SJCRH30 (cell line): ENCODE data around the gene HIC2. TPM values are rescaled to one million over a fixed set of nuclear protein-coding genes. Genes with fewer than 3 reads are reported as not detected.
"Not testable (repeated sequence)": the region's sequence is repeated elsewhere in the genome, so short reads cannot be mapped to it uniquely, and the experiment has no call there.

Source experiments
- DNase-seq, 2 experiments: peaks; one replicate each; pipeline ENCODE4 v3.0.0-alpha.2; 2015 to 2020
- H3K27ac ChIP-seq: fragments of 250-450 bp; sonication (Bioruptor Pico); 2 replicates; pipeline ENCODE4 v1.5.1; 2020; ENCODE audit warnings: mild to moderate bottlenecking, moderate library complexity
- H3K27me3 ChIP-seq: fragments of 250-450 bp; sonication (Bioruptor Pico); 2 replicates; pipeline ENCODE4 v1.5.1; 2020; ENCODE audit warnings: mild to moderate bottlenecking, moderate library complexity
- H3K36me3 ChIP-seq: fragments of 250-450 bp; sonication (Bioruptor Pico); 2 replicates; pipeline ENCODE4 v1.5.1; 2020; ENCODE audit warnings: mild to moderate bottlenecking, moderate library complexity
- H3K4me1 ChIP-seq: fragments of 250-450 bp; sonication (Bioruptor Pico); 2 replicates; pipeline ENCODE4 v1.5.1; 2020; ENCODE audit warnings: mild to moderate bottlenecking, moderate library complexity
- H3K4me3 ChIP-seq: fragments of 250-450 bp; sonication (Bioruptor Pico); 2 replicates; pipeline ENCODE4 v1.5.1; 2020; ENCODE audit warnings: mild to moderate bottlenecking, moderate library complexity
- H3K9me3 ChIP-seq: fragments of 250-450 bp; sonication (Bioruptor Pico); replicated peaks from 2 replicates; pipeline ENCODE4 v1.5.1; 2020; ENCODE audit warnings: mild to moderate bottlenecking, moderate library complexity
- total RNA-seq: library from RNA; depleted of rRNA; stranded (reverse); fragments of >200 nt; shearing (Covaris generic); gene quantifications from 2 replicates; pipeline ENCODE4 v1.2.3, GENCODE V29; 2014; rRNA removed

Gene HIC2
- total RNA-seq, 1 experiment from 2014 or later = 21.5 TPM

DNA sequence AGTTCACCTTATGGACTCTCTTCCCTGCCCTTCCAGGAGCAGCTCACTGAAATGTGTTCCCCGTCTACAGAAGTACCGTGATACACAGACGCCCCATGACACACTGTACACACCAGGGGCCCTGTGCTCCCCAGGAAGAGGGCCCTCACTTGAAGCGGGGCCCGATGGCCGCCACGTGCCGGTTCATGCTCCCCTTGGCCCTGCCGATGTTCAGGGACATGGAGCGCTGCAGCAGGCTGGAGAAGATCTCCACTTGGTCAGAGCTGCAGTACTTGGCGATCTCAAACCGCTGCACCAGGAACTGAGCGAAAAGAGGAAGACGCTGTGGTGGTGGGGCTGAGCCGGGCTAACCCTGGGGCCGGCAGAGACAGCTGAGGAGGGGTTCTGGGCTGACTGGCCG, 70.6 kb downstream of the HIC2 start:
- H3K27me3 ChIP-seq, H3K27ac ChIP-seq, H3K4me1 ChIP-seq, H3K9me3 ChIP-seq, DNase-seq, H3K4me3 ChIP-seq, H3K36me3 ChIP-seq: not testable (repeated sequence)

- not testable (repeated sequence) for H3K9me3 ChIP-seq, DNase-seq, H3K27me3 ChIP-seq, H3K27ac ChIP-seq, H3K4me3 ChIP-seq, H3K36me3 ChIP-seq, H3K4me1 ChIP-seq
These were observed 72.0 kb downstream of the HIC2 start for GRCh38 chr22:21489149-21489680.

- H3K9me3 ChIP-seq, H3K4me1 ChIP-seq, H3K36me3 ChIP-seq, H3K4me3 ChIP-seq, H3K27ac ChIP-seq, H3K27me3 ChIP-seq, DNase-seq: not testable (repeated sequence)
These were observed 73.4 kb downstream of the HIC2 start for GRCh38 chr22:21490556-21490955.

DNA sequence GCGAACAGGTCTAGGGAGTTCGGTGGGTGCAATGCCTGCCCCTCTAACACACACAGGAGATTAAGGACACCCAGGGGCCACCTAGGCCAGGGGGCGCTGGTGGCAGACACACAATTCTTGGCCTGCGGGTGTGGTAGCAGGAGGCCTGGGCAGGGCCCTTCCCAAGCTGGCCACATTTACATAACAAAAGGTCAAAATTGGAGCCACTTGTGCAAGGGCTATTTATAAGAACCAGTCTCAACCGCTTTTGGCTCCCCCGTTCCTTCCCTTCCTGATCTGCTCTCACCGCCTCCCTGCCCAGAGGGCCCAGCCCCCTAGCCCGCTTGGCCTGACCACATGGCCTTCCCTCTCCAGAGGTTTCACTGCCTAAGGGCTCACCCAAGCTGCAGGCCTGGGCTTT, 75.1 kb downstream of the HIC2 start:
- not testable (repeated sequence) for H3K9me3 ChIP-seq, H3K4me3 ChIP-seq, H3K36me3 ChIP-seq, H3K27ac ChIP-seq, H3K27me3 ChIP-seq, DNase-seq, H3K4me1 ChIP-seq

DNA sequence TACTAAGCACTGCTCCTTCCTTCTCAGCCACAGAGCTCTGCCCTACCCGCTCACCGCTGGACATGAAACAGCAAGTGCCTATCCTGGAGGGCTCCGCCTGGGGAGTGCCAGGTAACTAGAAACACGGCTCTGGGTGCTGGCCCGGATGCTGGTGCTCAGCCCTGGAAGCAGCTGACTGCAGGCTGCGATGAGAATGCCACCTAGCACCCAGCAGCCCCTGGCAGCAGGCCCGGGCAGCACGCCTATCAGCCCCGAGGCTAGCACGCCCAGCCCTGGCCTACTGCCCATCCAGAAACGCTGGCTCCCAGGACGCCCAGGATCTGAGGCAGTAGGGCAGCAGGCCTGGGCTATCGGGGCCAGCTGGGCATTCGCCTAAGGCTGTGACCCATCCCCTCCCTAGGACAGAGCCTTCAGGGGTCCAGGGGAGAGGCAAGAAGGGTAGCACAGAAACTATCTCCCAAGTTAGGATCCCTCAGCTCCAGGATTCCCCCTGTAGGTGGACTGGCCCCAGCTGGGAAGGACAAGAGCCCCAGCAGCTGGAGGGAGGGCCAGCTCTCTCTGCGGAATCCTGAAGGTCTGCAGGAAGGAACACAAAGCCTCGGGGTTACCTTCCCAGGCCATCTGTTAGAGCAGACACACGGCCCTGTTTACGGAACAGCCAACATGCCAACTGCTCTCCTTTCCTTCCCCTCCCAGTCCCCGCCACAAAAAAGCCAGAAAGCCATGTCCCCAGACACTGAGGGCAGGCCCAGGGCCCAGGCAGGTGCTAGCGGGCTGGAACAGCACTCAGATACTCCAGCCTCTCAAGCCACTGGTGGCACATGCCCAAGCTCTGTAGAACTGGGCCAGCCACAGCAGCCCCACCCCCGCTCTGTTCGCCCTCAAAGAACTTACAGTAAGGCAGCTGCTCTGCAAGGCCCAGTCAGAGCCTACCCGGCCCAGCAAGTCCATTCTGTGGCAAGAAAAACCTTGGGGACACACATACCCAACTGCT, 76.9 kb downstream of the HIC2 start:
- H3K27ac ChIP-seq, DNase-seq, H3K4me1 ChIP-seq, H3K4me3 ChIP-seq, H3K27me3 ChIP-seq, H3K36me3 ChIP-seq, H3K9me3 ChIP-seq: not testable (repeated sequence)

- not testable (repeated sequence) for H3K4me1 ChIP-seq, H3K27me3 ChIP-seq, DNase-seq, H3K9me3 ChIP-seq, H3K27ac ChIP-seq, H3K4me3 ChIP-seq, H3K36me3 ChIP-seq
These were observed 80.8 kb downstream of the HIC2 start for GRCh38 chr22:21497984-21498383.

GRCh38 chr22:21498489-21498888, 81.3 kb downstream of the HIC2 start:
- not testable (repeated sequence) for H3K27me3 ChIP-seq, H3K4me1 ChIP-seq, H3K27ac ChIP-seq, H3K36me3 ChIP-seq, H3K4me3 ChIP-seq, DNase-seq, H3K9me3 ChIP-seq

GRCh38 chr22:21499623-21500506, 82.7 kb downstream of the HIC2 start:
- not testable (repeated sequence) for H3K9me3 ChIP-seq, H3K4me1 ChIP-seq, H3K27ac ChIP-seq, H3K36me3 ChIP-seq, H3K27me3 ChIP-seq, DNase-seq, H3K4me3 ChIP-seq

Other genes with a start within 250 kb of the HIC2 start
- 0.53 and 0.76 TPM in 2 replicates for gene RIMBP3B, start 33.6 kb upstream of the HIC2 start, total RNA-seq
- 0.18 and 0.67 TPM in 2 replicates for gene TMEM191C, start 50.0 kb downstream of the HIC2 start, total RNA-seq
- gene RIMBP3C, start 134.1 kb downstream of the HIC2 start, total RNA-seq = 0.28 and 0.49 TPM in 2 replicates
- 102 and 103 TPM in 2 replicates for gene UBE2L3, start 150.3 kb downstream of the HIC2 start, total RNA-seq
- 7.8 and 8.9 TPM in 2 replicates for gene YDJC, start 212.7 kb downstream of the HIC2 start, total RNA-seq
- 0.38 TPM in 1 of 2 replicates, not detected in the other for gene CCDC116, start 215.4 kb downstream of the HIC2 start, total RNA-seq
- gene SDF2L1, start 224.9 kb downstream of the HIC2 start, total RNA-seq = 12.8 and 17.0 TPM in 2 replicates
- gene PPIL2, start 248.6 kb downstream of the HIC2 start, total RNA-seq = 24.8 and 29.7 TPM in 2 replicates